Psoas muscle (tissue), 8 donors: ENCODE measurements around the gene IQSEC3. TPM values are rescaled to one million over a fixed set of nuclear protein-coding genes. Genes with fewer than 3 reads are reported as not detected.

Experiments
- ATAC-seq, 4 donors: fragments of 200-7000 bp; cut with Tn5 transposase; one replicate each; pipeline ENCODE4 v1.9.1; 2020; ENCODE audit warnings: moderate library complexity in 3 of 4, mild to moderate bottlenecking in 2 of 4
- DNase-seq, 2 donors: peaks; one replicate each; pipeline ENCODE4 v3.0.0-alpha.2; 2020
- H3K27ac ChIP-seq: fragments of 200-600 bp; one replicate; pipeline ENCODE4 v1.8.0; 2022
- H3K27me3 ChIP-seq, 3 donors: fragments of 200-600 bp in 1 of 3; one replicate each; pipeline versions ENCODE4 v1.6.1 to v1.8.0; 2013 to 2022; ENCODE audit warnings: low read length in 2 of 3, mild to moderate bottlenecking in 2 of 3, moderate library complexity in 1 of 3; ENCODE audit not compliant: insufficient read depth in 3 of 3
- H3K36me3 ChIP-seq, 2 donors: fragments of 200-600 bp in 1 of 2; one replicate each; pipeline versions ENCODE4 v1.6.1 to v1.8.0; 2013 to 2022; ENCODE audit warnings: low read depth in 1 of 2, mild to moderate bottlenecking in 1 of 2, moderate library complexity in 1 of 2; ENCODE audit not compliant: insufficient read depth in 1 of 2
- H3K4me1 ChIP-seq: fragments of 200-600 bp; one replicate; pipeline ENCODE4 v1.8.0; 2022
- H3K4me3 ChIP-seq: fragments of 200-600 bp; one replicate; pipeline ENCODE4 v1.8.0; 2022; ENCODE audit warnings: mild to moderate bottlenecking
- H3K9me3 ChIP-seq: fragments of 200-600 bp; one replicate; pipeline ENCODE4 v1.8.0; 2022
- CTCF ChIP-seq: fragments of 200-600 bp; IDR thresholded peaks from one replicate; pipeline ENCODE4 v1.8.0; 2022; ENCODE audit warnings: antibody characterized with exemption
- WGBS, 3 donors: extraction: QIAGEN DNeasy Blood & Tissue Kit; methylation state at CpG; one replicate each; pipeline versions ENCODE4 v1.1.6 to v1.1.7; 2013; 5-methylcytosine and 5-hydroxymethylcytosine counted together
- intact Hi-C, 2 donors: fragments of 100-400 bp; cut with DNase I; formaldehyde crosslinking; loops; one replicate each; pipeline versions ENCODE4 v1.11.0 to v1.14.2; 2022
- polyA plus RNA-seq, 3 donors: library from polyadenylated mRNA; stranded (reverse); fragments of 200-250 nt; gene quantifications; one replicate each; pipeline ENCODE4 v1.2.3, GENCODE V29; 2013
- total RNA-seq, 4 donors: library from RNA; stranded (reverse); fragmentation: NEBNext Ultra II Directional in 2 of 4; extraction: Animal tissue kit (Norgen Biotek cat#: 25700) in 2 of 4; gene quantifications; one replicate each; pipeline versions ENCODE4 v1.2.1 to v1.2.4, GENCODE V29; 2021 to 2023
- donor health status: healthy with polysubstance abuse.
- donor health status: DM: no; HTN: no; CAD: no; lungs with moderate emphysema.
- donor health status: Bipolar disorder and iron deficiency.
- donor health status: healthy.
- donor health status: DM: yes; HTN: yes; CAD: no.
- donor health status: DM: no; HTN: no; CAD: no.
- donor health status: DM: no; HTN: no; CAD: no.
- donor health status: DM: yes; HTN: yes; CAD: no.

IQSEC3 gene
- total and polyA plus RNA-seq, 7 donors: 0.23 to 1.8 (median 0.58) TPM

- no peak for TF ChIP-seq CTCF
- Histone ChIP-seq H3K27ac (no peak overlapping the region), H3K4me3 (no peak overlapping the region), H3K27me3 (peaks cover 0 to 52% (median 13%) of the 10 kb centered on the region in 3 donors), H3K9me3 (no peaks in the 10 kb centered on the region), H3K4me1 (peaks cover 2% of the 10 kb centered on the region), H3K36me3 (no peaks in the 10 kb centered on the region)
- 32 to 45% (median 36%) methylated on average over 6 to 7 of the region's 7 CpGs for WGBS, 3 donors
- intact Hi-C loops: no loop called here
- DNase-seq: no peak
- no peak for ATAC-seq
These were observed 36.3 kb downstream of the IQSEC3 start for GRCh38 chr12:102879-103168.

GRCh38 chr12:103169-103981 lies 36.8 kb downstream of the IQSEC3 start:
- ATAC-seq (no peak), DNase-seq (no peak)
- Histone ChIP-seq H3K27ac (no peak overlapping the region), H3K4me3 (no peak overlapping the region), H3K4me1 (peaks cover 2% of the 10 kb centered on the region), H3K36me3 (no peaks in the 10 kb centered on the region), H3K9me3 (no peaks in the 10 kb centered on the region), H3K27me3 (peaks cover 0 to 46% (median 13%) of the 10 kb centered on the region in 3 donors)
- 61 to 71% (median 64%) methylated on average over 13 to 18 of the region's 19 CpGs for WGBS, 3 donors
- intact Hi-C loops: no loop called here
- TF ChIP-seq CTCF: no peak

GRCh38 chr12:104551-105081 lies 38.0 kb downstream of the IQSEC3 start:
- Histone ChIP-seq H3K36me3 (no peaks in the 10 kb centered on the region), H3K9me3 (no peaks in the 10 kb centered on the region), H3K27ac (no peak overlapping the region), H3K4me3 (no peak overlapping the region), H3K4me1 (peaks cover 2% of the 10 kb centered on the region), H3K27me3 (peaks cover 0 to 39% (median 13%) of the 10 kb centered on the region in 3 donors)
- TF ChIP-seq CTCF: no peak
- intact Hi-C loops: no loop called here
- DNase-seq (no peak), ATAC-seq (no peak)
- WGBS, 3 donors: 19 to 38% (median 34%) methylated on average over 40 of the region's 40 CpGs

GRCh38 chr12:105696-106095 lies 39.1 kb downstream of the IQSEC3 start:
- ATAC-seq: no peak
- H3K9me3 ChIP-seq: no peaks in the 10 kb centered on the region
- H3K4me1 ChIP-seq: peaks cover 2% of the 10 kb centered on the region
- 71 to 79% (median 75%) methylated on average over 4 of the region's 4 CpGs for WGBS, 3 donors
- no peak for DNase-seq
- peaks cover 0 to 32% (median 13%) of the 10 kb centered on the region in 3 donors for H3K27me3 ChIP-seq
- TF ChIP-seq CTCF: no peak
- H3K4me3 ChIP-seq: no peak overlapping the region
- H3K27ac ChIP-seq: peak overlapping the region; percentile 20
- H3K36me3 ChIP-seq: no peaks in the 10 kb centered on the region
- intact Hi-C loops: no loop called here
